Kidney epithelial cell (primary cell): Measurements from ENCODE around the gene PRRC2B. TPM values are rescaled to one million over a fixed set of nuclear protein-coding genes. Genes with fewer than 3 reads are reported as not detected.

ENCODE experiments used
- DNase-seq: peaks from one replicate; pipeline ENCODE4 v3.0.0-alpha.2; 2010; ENCODE audit warnings: low read depth
- H3K27me3 ChIP-seq: 2 replicates; pipeline ENCODE4 v1.6.0; 2011; ENCODE audit warnings: low read length; ENCODE audit not compliant: control insufficient read depth, insufficient read depth
- H3K36me3 ChIP-seq: 2 replicates; pipeline ENCODE4 v1.5.1; 2011; ENCODE audit warnings: low read length; ENCODE audit not compliant: control insufficient read depth, insufficient read depth
- H3K4me3 ChIP-seq: 2 replicates; pipeline ENCODE4 v1.5.1; 2011; ENCODE audit warnings: low read depth, mild to moderate bottlenecking, control low read depth, low read length
- CTCF ChIP-seq: IDR thresholded peaks from 2 replicates; pipeline ENCODE4 v1.5.1; 2011; ENCODE audit warnings: mild to moderate bottlenecking, moderate library complexity, low read length, control low read depth, inconsistent platforms; ENCODE audit not compliant: insufficient read depth, poor library complexity, severe bottlenecking
- total RNA-seq: library from RNA; depleted of rRNA; stranded (reverse); fragments of >200 nt; gene quantifications from 2 replicates; pipeline ENCODE4 v1.2.3, GENCODE V29; 2015

Gene PRRC2B
- total RNA-seq, 1 donor from 2014 or later: 158 TPM

GRCh38 chr9:131500377-131500776, 106.5 kb downstream of the PRRC2B start:
- Histone ChIP-seq H3K27me3 (no peaks in the 10 kb centered on the region), H3K36me3 (peaks cover 2% of the 10 kb centered on the region), H3K4me3 (no peak overlapping the region)
- DNase-seq: no peak
- no peak for TF ChIP-seq CTCF

GRCh38 chr9:131500939-131501541, 107.2 kb downstream of the PRRC2B start:
- TF ChIP-seq CTCF: no peak
- H3K4me3 ChIP-seq: no peak overlapping the region
- H3K27me3 ChIP-seq: no peaks in the 10 kb centered on the region
- DNase-seq: peak; percentile 77
- H3K36me3 ChIP-seq: peaks cover 2% of the 10 kb centered on the region

- peak; percentile 21 for DNase-seq
- Histone ChIP-seq H3K4me3 (peak within 1 kb of the TSS; percentile 85), H3K36me3 (no peaks in the 10 kb centered on the region), H3K27me3 (no peaks in the 10 kb centered on the region)
- no peak for TF ChIP-seq CTCF
These were observed 109.1 kb downstream of the PRRC2B start, which contains the start of gene POMT1 for GRCh38 chr9:131502781-131503625. POMT1 (plus strand) TSS chr9:131502918; CDS start chr9:131504219, 1,301 bp downstream.

GRCh38 chr9:131503626-131504465, 110.0 kb downstream of the PRRC2B start:
- Histone ChIP-seq H3K4me3 (peak overlapping the region; percentile 85), H3K27me3 (no peaks in the 10 kb centered on the region), H3K36me3 (no peaks in the 10 kb centered on the region)
- no peak for TF ChIP-seq CTCF
- peak; percentile 10 for DNase-seq

DNA sequence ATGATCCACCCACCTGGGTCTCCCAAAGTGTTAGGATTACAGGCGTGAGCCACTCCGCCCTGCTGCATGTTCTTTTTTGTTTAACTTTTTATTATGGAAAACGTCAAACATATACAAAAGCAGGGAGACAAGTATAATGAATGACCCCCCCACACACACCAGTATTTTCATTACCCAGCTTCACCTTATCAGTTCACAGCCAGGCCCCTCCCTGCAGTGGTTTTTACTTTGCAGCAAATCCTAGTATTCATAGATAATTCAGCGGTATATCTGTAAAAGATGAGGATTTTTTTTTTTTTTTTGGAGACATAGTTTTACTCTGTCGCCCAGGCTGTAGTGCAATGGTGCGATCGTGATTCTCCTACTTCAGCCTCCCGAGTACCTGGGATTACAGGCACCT, 111.1 kb downstream of the PRRC2B start:
- no peak for DNase-seq
- no peak for TF ChIP-seq CTCF
- Histone ChIP-seq H3K27me3 (no peaks in the 10 kb centered on the region), H3K4me3 (no peak overlapping the region), H3K36me3 (peaks cover 1% of the 10 kb centered on the region)
